DOHH2 (cell line): ENCODE measurements around the gene P3H4.
A peak's percentile ranks its signal among the peaks of the same experiment; 100 is the strongest.
"Not testable (repeated sequence)": the region's sequence is repeated elsewhere in the genome, so short reads cannot be mapped to it uniquely, and the experiment has no call there.

Source experiments
- H3F3A ChIP-seq: fragments of 200-600 bp; sonication (generic), shearing (Covaris generic); 2 replicates; pipeline ENCODE4 v1.6.0; 2016; ENCODE audit warnings: antibody characterized with exemption, mild to moderate bottlenecking; ENCODE audit not compliant: control insufficient read depth, insufficient read depth
- H3K27ac ChIP-seq: fragments of 200-600 bp; sonication (generic); 2 replicates; pipeline ENCODE4 v1.5.1; 2014; ENCODE audit warnings: low read depth, mild to moderate bottlenecking, low read length, moderate library complexity
- H3K27me3 ChIP-seq: fragments of 200-600 bp; sonication (generic); 2 replicates; pipeline ENCODE4 v1.6.1; 2014; ENCODE audit warnings: mild to moderate bottlenecking, low read length, mixed read lengths; ENCODE audit not compliant: control insufficient read depth
- H3K36me3 ChIP-seq: fragments of 200-600 bp; sonication (generic); 2 replicates; pipeline ENCODE4 v1.6.1; 2014; ENCODE audit warnings: mild to moderate bottlenecking, low read length, moderate library complexity, mixed read lengths; ENCODE audit not compliant: control insufficient read depth
- H3K4me1 ChIP-seq: fragments of 200-600 bp; sonication (generic); 2 replicates; pipeline ENCODE4 v1.6.1; 2014; ENCODE audit warnings: mild to moderate bottlenecking, low read length, mixed read lengths; ENCODE audit not compliant: control insufficient read depth
- H3K4me2 ChIP-seq: fragments of 200-600 bp; sonication (generic); 2 replicates; pipeline ENCODE4 v1.6.0; 2014; ENCODE audit warnings: mild to moderate bottlenecking, low read length, moderate library complexity
- H3K4me3 ChIP-seq: fragments of 200-600 bp; sonication (generic); 2 replicates; pipeline ENCODE4 v1.5.1; 2014; ENCODE audit warnings: mild to moderate bottlenecking, low read length, mixed read lengths
- H3K79me2 ChIP-seq: fragments of 200-600 bp; sonication (generic); 2 replicates; pipeline ENCODE4 v1.6.1; 2014; ENCODE audit warnings: mild to moderate bottlenecking, low read length, mixed read lengths; ENCODE audit not compliant: control insufficient read depth
- H3K9me2 ChIP-seq: fragments of 200-600 bp; sonication (generic); replicated peaks from 2 replicates; pipeline ENCODE4 v1.6.1; 2014; ENCODE audit warnings: mild to moderate bottlenecking, low read length, mixed read lengths; ENCODE audit not compliant: control insufficient read depth
- H3K9me3 ChIP-seq: fragments of 200-600 bp; sonication (generic); 2 replicates; pipeline ENCODE4 v1.6.1; 2014; ENCODE audit warnings: antibody characterized with exemption, low read length, mixed read lengths; ENCODE audit not compliant: control insufficient read depth, insufficient read depth
- H4K20me1 ChIP-seq: fragments of 200-600 bp; sonication (generic); 2 replicates; pipeline ENCODE4 v1.6.0; 2014; ENCODE audit warnings: low read depth, mild to moderate bottlenecking, antibody characterized with exemption, low read length, moderate library complexity; ENCODE audit not compliant: control insufficient read depth, insufficient read depth
- CTCF ChIP-seq: fragments of 200-600 bp; sonication (generic); IDR thresholded peaks from one replicate; pipeline ENCODE4 v1.5.1; 2014; ENCODE audit warnings: antibody characterized with exemption, mild to moderate bottlenecking, low read depth, low read length; ENCODE audit not compliant: poor library complexity, severe bottlenecking
- EZH2phosphoT487 ChIP-seq: fragments of 200-600 bp; sonication (generic); IDR thresholded peaks from 2 replicates; pipeline ENCODE4 v1.6.1; 2017; ENCODE audit warnings: borderline replicate concordance, mild to moderate bottlenecking, antibody characterized with exemption, low read length, moderate library complexity, mixed read lengths

Gene P3H4

DNA sequence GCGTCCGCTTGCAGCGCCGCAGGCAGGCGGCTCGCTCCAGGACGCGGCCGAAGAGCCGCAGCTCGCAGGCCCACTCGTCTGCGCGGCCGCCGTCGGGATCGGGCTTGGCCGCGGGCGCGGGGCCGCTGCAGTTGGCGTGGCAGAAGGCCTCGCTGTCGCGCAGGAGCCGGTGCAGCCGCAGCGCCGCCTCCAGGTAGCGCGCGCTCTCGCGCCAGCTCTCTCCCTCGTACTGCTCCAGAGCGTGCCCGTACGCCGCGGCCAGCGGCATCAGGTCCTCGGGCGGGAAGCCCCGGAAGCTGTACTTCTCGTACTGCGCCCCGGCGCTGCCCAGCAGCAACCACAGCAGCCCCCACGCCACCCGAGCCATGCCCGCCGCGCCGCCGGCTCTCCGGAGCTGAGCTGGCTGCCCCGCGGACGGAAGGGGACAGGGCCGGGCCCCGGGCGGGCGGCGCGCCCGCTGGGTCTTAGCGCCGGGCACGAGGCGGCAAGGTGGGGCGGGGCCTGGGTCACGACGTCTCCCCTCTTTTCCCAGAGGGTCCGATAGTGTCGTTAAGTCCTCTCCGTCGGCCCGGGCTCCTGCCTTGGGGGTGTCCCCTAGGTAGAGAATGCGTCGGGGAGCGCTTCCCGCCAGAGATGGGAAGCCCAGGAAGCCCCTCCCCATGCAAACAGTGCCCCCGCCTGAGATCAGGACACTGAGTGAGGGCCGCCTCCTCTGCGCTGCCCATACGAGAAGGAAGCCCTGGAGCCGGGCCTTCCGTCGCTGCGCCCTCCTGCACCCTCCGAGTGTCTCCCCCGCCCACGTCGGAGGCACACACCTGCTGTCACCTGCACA lies at the start of gene P3H4:
TSS of gene P3H4 (minus strand) at position 401 of the 832 bp plus-strand sequence. CDS start at position 367, 34 bp downstream.
- Histone ChIP-seq H3K79me2 (no peaks in the 10 kb centered on the region), H3K9me3 (no peaks in the 10 kb centered on the region), H3F3A (no peaks in the 10 kb centered on the region), H3K4me3 (peak within 1 kb of the TSS; percentile 84), H3K27ac (no peak within 1 kb of the TSS), H3K9me2 (no peaks in the 10 kb centered on the region), H3K4me1 (peaks cover 16% of the 10 kb centered on the region), H3K27me3 (peaks cover 11% of the 10 kb centered on the region), H3K36me3 (no peaks in the 10 kb centered on the region), H3K4me2 (peak within 1 kb of the TSS; percentile 86), H4K20me1 (no peaks in the 10 kb centered on the region)
- TF ChIP-seq CTCF: peak; percentile 68
- no peak for TF ChIP-seq EZH2phosphoT487

- Histone ChIP-seq H3F3A (no peaks in the 10 kb centered on the region), H4K20me1 (peaks cover 20% of the 10 kb centered on the region), H3K27ac (no peak overlapping the region), H3K27me3 (no peaks in the 10 kb centered on the region), H3K9me2 (no peaks in the 10 kb centered on the region), H3K36me3 (peaks cover 11% of the 10 kb centered on the region), H3K4me2 (no peak overlapping the region), H3K9me3 (no peaks in the 10 kb centered on the region), H3K4me3 (no peak overlapping the region), H3K79me2 (peaks cover 94% of the 10 kb centered on the region), H3K4me1 (peaks cover 21% of the 10 kb centered on the region)
- no peak for TF ChIP-seq CTCF
- no peak for TF ChIP-seq EZH2phosphoT487
Observed at GRCh38 chr17:41860254-41860931, 48.6 kb upstream of the P3H4 start.

DNA sequence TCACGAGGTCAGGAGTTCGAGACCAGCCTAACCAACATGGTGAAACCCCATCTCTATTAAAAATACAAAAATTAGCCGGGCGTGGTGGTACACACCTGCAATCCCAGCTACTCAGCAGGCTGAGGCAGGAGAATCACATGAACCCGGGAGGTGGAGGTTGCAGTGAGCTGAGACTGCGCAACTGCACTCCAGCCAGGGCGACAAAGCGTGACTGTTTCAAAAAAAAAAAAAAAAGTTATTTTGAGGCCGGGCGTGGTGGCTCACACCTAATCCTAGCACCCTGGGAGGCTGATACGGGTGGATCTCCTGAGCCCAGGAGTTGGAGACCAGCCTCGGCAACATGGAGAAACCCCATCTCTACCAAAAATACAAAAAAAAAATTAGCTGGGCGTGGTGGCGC lies 39.6 kb upstream of the P3H4 start:
- H4K20me1 ChIP-seq, H3K27me3 ChIP-seq, H3K9me3 ChIP-seq, H3K9me2 ChIP-seq: not testable (repeated sequence)
- peaks cover 41% of the 10 kb centered on the region for H3K36me3 ChIP-seq
- peaks cover 55% of the 10 kb centered on the region for H3K4me1 ChIP-seq
- peaks cover 39% of the 10 kb centered on the region for H3F3A ChIP-seq
- H3K27ac ChIP-seq: peak overlapping the region; percentile 72
- H3K4me3 ChIP-seq: peak overlapping the region; percentile 56
- peak overlapping the region; percentile 64 for H3K4me2 ChIP-seq
- peaks cover 96% of the 10 kb centered on the region for H3K79me2 ChIP-seq
